ENCODE measurements around the gene SPATA33. TPM values are rescaled to one million over a fixed set of nuclear protein-coding genes. Genes with fewer than 3 reads are reported as not detected.
"Not testable (repeated sequence)": the region's sequence is repeated elsewhere in the genome, so short reads cannot be mapped to it uniquely, and the experiment has no call there.

Gene SPATA33
- total RNA-seq, 1 experiment from 2014 or later, result 7.2 TPM

DNA sequence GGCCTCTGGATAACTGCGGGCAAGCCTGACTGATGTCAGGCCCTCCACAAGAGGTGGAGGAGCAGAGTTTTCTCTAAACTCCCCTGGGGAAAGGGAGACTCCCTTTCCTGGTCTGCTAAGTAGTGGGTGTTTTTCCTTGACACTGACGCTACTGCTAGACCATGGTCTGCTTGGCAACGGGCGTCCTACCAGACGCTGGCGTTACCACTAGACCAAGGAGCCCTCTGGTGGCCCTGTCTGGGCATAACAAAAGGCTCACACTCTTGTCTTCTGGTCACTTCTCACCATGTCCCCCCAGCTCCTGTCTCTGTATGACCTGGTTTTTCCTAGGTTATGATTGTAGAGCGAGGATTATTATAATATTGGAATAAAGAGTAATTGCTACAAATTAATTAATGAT is 9.4 kb downstream of the SPATA33 start:
- peaks cover 14% of the 10 kb centered on the region for H3K36me3 Mint-ChIP-seq (ENCODE audit: insufficient read depth, unreplicated experiment)
- H3K4me3 Mint-ChIP-seq (ENCODE audit: unreplicated experiment); BruUV-seq (replicated peaks); intact Hi-C loops (cut with micrococcal nuclease); H3K27ac Mint-ChIP-seq (ENCODE audit: low read depth, unreplicated experiment); H3K4me1 Mint-ChIP-seq (ENCODE audit: insufficient read depth, unreplicated experiment); H3K9me3 Mint-ChIP-seq (ENCODE audit: unreplicated experiment); POLR2A ChIA-PET; H3K27me3 Mint-ChIP-seq (ENCODE audit: insufficient read depth, unreplicated experiment): not testable (repeated sequence)
- CTCF ChIA-PET, result interaction anchor here (0.8 to 0.9 kb wide), 2 partner anchors 9 to 93 kb away, joined by 3 to 4 read pairs; partner anchors contain the start of genes CHMP1A and SPATA33
- DNase-seq (ENCODE audit: unreplicated experiment), result peak; percentile 53
- TF ChIP-seq CTCF (IDR thresholded peaks at IDR 0.05; ENCODE audit: unreplicated experiment), result peak; percentile 45

DNA sequence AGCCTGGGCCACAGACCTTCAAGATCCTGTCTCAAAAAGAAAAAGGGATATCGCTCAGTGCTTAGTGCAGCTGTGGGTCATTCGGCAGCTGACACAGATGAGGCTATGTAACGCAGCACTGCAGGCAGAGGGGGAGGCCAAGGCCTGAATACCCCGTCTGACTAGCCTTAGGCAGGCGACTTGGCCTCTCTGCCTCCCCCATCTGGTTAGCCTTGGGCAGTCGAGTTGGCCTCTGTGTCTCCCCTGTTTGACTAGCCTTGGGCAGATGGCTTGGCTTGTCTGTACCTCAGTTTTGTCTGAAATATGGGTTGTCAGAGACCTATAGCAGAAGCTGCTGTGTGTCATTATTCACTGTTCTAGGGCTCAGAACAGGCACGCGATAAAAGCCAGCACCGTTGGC is 10.0 kb downstream of the SPATA33 start:
- POLR2A ChIA-PET, result no interaction called here
- H3K36me3 Mint-ChIP-seq (ENCODE audit: insufficient read depth, unreplicated experiment), result peaks cover 8% of the 10 kb centered on the region
- no peak overlapping the region for H3K4me3 Mint-ChIP-seq (ENCODE audit: unreplicated experiment)
- H3K4me1 Mint-ChIP-seq (ENCODE audit: insufficient read depth, unreplicated experiment), result no peaks in the 10 kb centered on the region
- H3K27ac Mint-ChIP-seq (ENCODE audit: low read depth, unreplicated experiment), result no peak overlapping the region
- intact Hi-C loops (cut with micrococcal nuclease), result no loop called here
- DNase-seq (ENCODE audit: unreplicated experiment), result no peak
- no peaks in the 10 kb centered on the region for H3K9me3 Mint-ChIP-seq (ENCODE audit: unreplicated experiment)
- no TSS peak for BruUV-seq (replicated peaks)
- no peak for TF ChIP-seq CTCF (IDR thresholded peaks at IDR 0.05; ENCODE audit: unreplicated experiment)
- no peaks in the 10 kb centered on the region for H3K27me3 Mint-ChIP-seq (ENCODE audit: insufficient read depth, unreplicated experiment)
- CTCF ChIA-PET, result interaction anchor here (0.6 to 1.2 kb wide), 3 partner anchors 11 to 1020 kb away, joined by 3 to 6 read pairs (median 3); no protein-coding TSS in a partner anchor

DNA sequence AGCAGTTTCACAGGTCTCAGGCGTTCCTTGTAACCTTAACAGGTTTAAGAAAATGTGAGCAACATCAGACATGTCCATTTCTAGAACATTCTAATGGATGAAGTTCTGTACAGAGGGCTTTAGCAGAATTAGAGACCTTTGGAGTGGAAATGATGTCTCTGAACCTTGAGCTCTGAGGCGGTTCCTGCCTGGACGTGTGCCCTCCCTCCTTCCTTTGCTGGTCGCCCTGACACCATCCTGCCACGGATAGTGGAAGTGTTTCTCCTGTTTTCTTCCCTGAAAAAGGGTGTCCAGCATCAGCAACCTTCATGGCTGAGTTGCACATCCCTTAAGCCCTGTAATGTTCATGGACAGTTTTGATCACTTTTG is 11.1 kb downstream of the SPATA33 start:
- CTCF ChIA-PET, result interaction anchor here (0.7 to 1.2 kb wide), 3 partner anchors 10 to 85 kb away, joined by 3 to 4 read pairs (median 3); no protein-coding TSS in a partner anchor

DNA sequence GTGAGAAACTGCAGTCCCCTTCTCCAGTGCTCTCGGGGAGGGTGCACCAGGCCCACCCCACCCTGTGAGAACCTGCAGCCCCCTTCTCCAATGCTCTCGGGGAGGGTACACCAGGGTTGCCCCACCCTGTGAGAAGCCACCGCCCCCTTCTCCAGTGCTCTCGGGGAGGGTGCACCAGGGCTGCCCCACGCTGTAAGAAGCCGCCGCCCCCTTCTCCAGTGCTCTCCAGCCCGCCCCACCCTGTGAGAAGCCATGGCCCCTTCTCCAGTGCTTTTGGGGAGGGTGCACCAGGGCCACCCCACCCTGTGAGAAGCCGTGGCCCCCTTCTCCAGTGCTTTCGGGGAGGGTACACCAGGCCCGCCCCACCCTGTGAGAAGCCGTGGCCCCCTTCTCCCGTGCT is 12.1 kb downstream of the SPATA33 start:
- no peaks in the 10 kb centered on the region for H3K27me3 Mint-ChIP-seq (ENCODE audit: insufficient read depth, unreplicated experiment)
- H3K27ac Mint-ChIP-seq (ENCODE audit: low read depth, unreplicated experiment), result no peak overlapping the region
- no peak overlapping the region for H3K4me3 Mint-ChIP-seq (ENCODE audit: unreplicated experiment)
- H3K36me3 Mint-ChIP-seq (ENCODE audit: insufficient read depth, unreplicated experiment), result no peaks in the 10 kb centered on the region
- DNase-seq (ENCODE audit: unreplicated experiment), result no peak
- TF ChIP-seq CTCF (IDR thresholded peaks at IDR 0.05; ENCODE audit: unreplicated experiment), result no peak
- intact Hi-C loops (cut with micrococcal nuclease), result no loop called here
- POLR2A ChIA-PET, result interaction anchor here (1.3 to 1.8 kb wide), 2 partner anchors 11 to 19 kb away, joined by 3 to 21 read pairs; partner anchors contain the start of genes CHMP1A and SPATA33
- H3K9me3 Mint-ChIP-seq (ENCODE audit: unreplicated experiment), result no peaks in the 10 kb centered on the region
- H3K4me1 Mint-ChIP-seq (ENCODE audit: insufficient read depth, unreplicated experiment), result no peaks in the 10 kb centered on the region
- no TSS peak for BruUV-seq (replicated peaks)
- CTCF ChIA-PET, result no interaction called here

More for the DNA sequence above, 11.1 kb downstream of the SPATA33 start:
- Mint-ChIP-seq H3K9me3 (ENCODE audit: unreplicated experiment) (no peaks in the 10 kb centered on the region), H3K4me1 (ENCODE audit: insufficient read depth, unreplicated experiment) (no peaks in the 10 kb centered on the region), H3K27ac (ENCODE audit: low read depth, unreplicated experiment) (no peak overlapping the region), H3K36me3 (ENCODE audit: insufficient read depth, unreplicated experiment) (no peaks in the 10 kb centered on the region), H3K27me3 (ENCODE audit: insufficient read depth, unreplicated experiment) (no peaks in the 10 kb centered on the region), H3K4me3 (ENCODE audit: unreplicated experiment) (no peak overlapping the region)
- DNase-seq (ENCODE audit: unreplicated experiment), result no peak
- intact Hi-C loops (cut with micrococcal nuclease), result no loop called here
- BruUV-seq (replicated peaks), result no TSS peak
- POLR2A ChIA-PET, result no interaction called here
- TF ChIP-seq CTCF (IDR thresholded peaks at IDR 0.05; ENCODE audit: unreplicated experiment), result no peak
